GM18907 (cell line): ENCODE results near the gene ZNF598.
A peak's percentile ranks its signal among the peaks of the same experiment; 100 is the strongest.
"Not testable (repeated sequence)": the region's sequence is repeated elsewhere in the genome, so short reads cannot be mapped to it uniquely, and the experiment has no call there.

ENCODE experiments used
- ATAC-seq: cut with Tn5 transposase; IDR thresholded peaks from one replicate; pipeline ENCODE4 v1.9.1; 2021; ENCODE audit warnings: mild to moderate bottlenecking, moderate library complexity; ENCODE audit not compliant: unreplicated experiment

Gene ZNF598

GRCh38 chr16:2028620-2029220 lies 19.1 kb upstream of the ZNF598 start:
- ATAC-seq: no peak

- ATAC-seq: no peak
These were observed 18.5 kb upstream of the ZNF598 start for GRCh38 chr16:2028146-2028545.

- no peak for ATAC-seq
These were observed 17.7 kb upstream of the ZNF598 start for GRCh38 chr16:2027024-2028010.

- ATAC-seq: no peak
These were observed 16.9 kb upstream of the ZNF598 start, which contains the start of gene NHERF2 for GRCh38 chr16:2026461-2027023. NHERF2 (plus strand) TSS chr16:2026902; CDS start chr16:2027006, 104 bp downstream.

GRCh38 chr16:2025878-2026460 lies 16.3 kb upstream of the ZNF598 start:
- ATAC-seq: no peak

- no peak for ATAC-seq
These were observed 15.6 kb upstream of the ZNF598 start for GRCh38 chr16:2025251-2025650.

GRCh38 chr16:2024032-2024420 lies 14.4 kb upstream of the ZNF598 start:
- no peak for ATAC-seq

GRCh38 chr16:2023092-2024031 lies 13.7 kb upstream of the ZNF598 start:
- peak; percentile 77 for ATAC-seq

GRCh38 chr16:2022723-2023091 lies 13.1 kb upstream of the ZNF598 start:
- no peak for ATAC-seq

GRCh38 chr16:2019921-2020831 lies 10.6 kb upstream of the ZNF598 start:
- no peak for ATAC-seq

- ATAC-seq: no peak
These were observed 9.9 kb upstream of the ZNF598 start, which contains the start of gene NPW for GRCh38 chr16:2019518-2019920. NPW (plus strand) TSS chr16:2019785.

GRCh38 chr16:2016407-2016922 lies 6.8 kb upstream of the ZNF598 start:
- no peak for ATAC-seq

GRCh38 chr16:2015947-2016208 lies 6.3 kb upstream of the ZNF598 start:
- ATAC-seq: no peak

- ATAC-seq: no peak
These were observed 5.7 kb upstream of the ZNF598 start for GRCh38 chr16:2015117-2015946.

- ATAC-seq: no peak
These were observed 3.9 kb upstream of the ZNF598 start for GRCh38 chr16:2013527-2013926.

- not testable (repeated sequence) for ATAC-seq
These were observed 2.1 kb upstream of the ZNF598 start for GRCh38 chr16:2011726-2012125.

- ATAC-seq: peak; percentile 34
These were observed 383 bp downstream of the ZNF598 start for GRCh38 chr16:2009164-2009711.

- ATAC-seq: peak; percentile 4
These were observed 924 bp downstream of the ZNF598 start for GRCh38 chr16:2008631-2009163.
